Neural progenitor cell (in vitro differentiated cells): Measurements from ENCODE around the gene R3HDM2. TPM values are rescaled to one million over a fixed set of nuclear protein-coding genes. Genes with fewer than 3 reads are reported as not detected.
A peak's percentile ranks its signal among the peaks of the same experiment; 100 is the strongest.

Experiments used
- DNase-seq: peaks from one replicate; pipeline ENCODE4 v3.0.0-alpha.2; 2016; ENCODE audit warnings: low spot score
- H2AFZ ChIP-seq: fragments of 200-600 bp; sonication (generic); replicated peaks from 2 replicates; pipeline ENCODE4 v1.6.1; 2016; ENCODE audit warnings: antibody characterized with exemption
- H3F3A ChIP-seq: fragments of 200-600 bp; sonication (generic); 2 replicates; pipeline ENCODE4 v1.6.1; 2016; ENCODE audit warnings: antibody characterized with exemption, low read depth
- H3K27ac ChIP-seq: fragments of 200-600 bp; sonication (generic); 2 replicates; pipeline ENCODE4 v1.5.1; 2016; ENCODE audit warnings: mild to moderate bottlenecking
- H3K27me3 ChIP-seq: fragments of 200-600 bp; sonication (generic); 2 replicates; pipeline ENCODE4 v1.6.1; 2016; ENCODE audit warnings: mild to moderate bottlenecking, moderate library complexity
- H3K36me3 ChIP-seq: fragments of 200-600 bp; sonication (generic); 2 replicates; pipeline ENCODE4 v1.5.1; 2016
- H3K4me1 ChIP-seq: fragments of 200-600 bp; sonication (generic); 2 replicates; pipeline ENCODE4 v1.6.1; 2016; ENCODE audit warnings: mixed run types
- H3K4me2 ChIP-seq: fragments of 200-600 bp; sonication (generic); 2 replicates; pipeline ENCODE4 v1.6.1; 2016
- H3K4me3 ChIP-seq: fragments of 200-600 bp; sonication (generic); 2 replicates; pipeline ENCODE4 v1.5.1; 2016
- H3K79me2 ChIP-seq: fragments of 200-600 bp; sonication (generic); 2 replicates; pipeline ENCODE4 v1.6.1; 2016; ENCODE audit warnings: low read depth
- H3K9ac ChIP-seq: fragments of 200-600 bp; sonication (generic); 2 replicates; pipeline ENCODE4 v1.6.1; 2016
- H3K9me3 ChIP-seq: fragments of 200-600 bp; sonication (generic); 2 replicates; pipeline ENCODE4 v1.5.1; 2016; ENCODE audit warnings: low read depth
- H4K20me1 ChIP-seq: fragments of 200-600 bp; sonication (generic); 2 replicates; pipeline ENCODE4 v1.6.1; 2016; ENCODE audit warnings: low read depth
- H3K27ac Mint-ChIP-seq: 3 replicates; pipeline ENCODE4 v1.8.0; 2021; ENCODE audit warnings: mixed read lengths
- H3K27me3 Mint-ChIP-seq: 2 replicates; pipeline ENCODE4 v1.8.0; 2022; ENCODE audit warnings: low read depth, mild to moderate bottlenecking, inconsistent platforms, moderate library complexity, mixed read lengths; ENCODE audit not compliant: insufficient read depth
- H3K36me3 Mint-ChIP-seq: 3 replicates; pipeline ENCODE4 v1.8.0; 2021; ENCODE audit warnings: mixed read lengths
- H3K4me1 Mint-ChIP-seq: 3 replicates; pipeline ENCODE4 v1.8.0; 2021; ENCODE audit warnings: mixed read lengths
- H3K4me3 Mint-ChIP-seq: 3 replicates; pipeline ENCODE4 v1.8.0; 2021; ENCODE audit warnings: mild to moderate bottlenecking, moderate library complexity, mixed read lengths
- H3K9me3 Mint-ChIP-seq: 3 replicates; pipeline ENCODE4 v1.8.0; 2020; ENCODE audit warnings: mixed read lengths
- EZH2 ChIP-seq: fragments of 200-600 bp; sonication (generic); IDR thresholded peaks from 2 replicates; pipeline ENCODE4 v1.6.1; 2017; ENCODE audit warnings: antibody characterized with exemption, mild to moderate bottlenecking, moderate library complexity
- EZH2phosphoT487 ChIP-seq: fragments of 200-600 bp; sonication (generic); IDR thresholded peaks from 2 replicates; pipeline ENCODE4 v1.6.1; 2017; ENCODE audit warnings: antibody characterized with exemption
- total RNA-seq: library from RNA; depleted of rRNA; stranded (reverse); fragments of >200 nt; gene quantifications from 2 replicates; pipeline ENCODE4 v1.2.3, GENCODE V29; 2015; ENCODE audit warnings: low replicate concordance
- TF ChIP-seq, protein P1 (sequence below): fragments of 200-600 bp; sonication (generic); IDR thresholded peaks from 2 replicates; pipeline ENCODE4 v1.5.1; 2017; ENCODE audit warnings: antibody characterized with exemption, mild to moderate bottlenecking

R3HDM2 gene
- total RNA-seq, 1 donor from 2014 or later, result 40.0 TPM

DNA sequence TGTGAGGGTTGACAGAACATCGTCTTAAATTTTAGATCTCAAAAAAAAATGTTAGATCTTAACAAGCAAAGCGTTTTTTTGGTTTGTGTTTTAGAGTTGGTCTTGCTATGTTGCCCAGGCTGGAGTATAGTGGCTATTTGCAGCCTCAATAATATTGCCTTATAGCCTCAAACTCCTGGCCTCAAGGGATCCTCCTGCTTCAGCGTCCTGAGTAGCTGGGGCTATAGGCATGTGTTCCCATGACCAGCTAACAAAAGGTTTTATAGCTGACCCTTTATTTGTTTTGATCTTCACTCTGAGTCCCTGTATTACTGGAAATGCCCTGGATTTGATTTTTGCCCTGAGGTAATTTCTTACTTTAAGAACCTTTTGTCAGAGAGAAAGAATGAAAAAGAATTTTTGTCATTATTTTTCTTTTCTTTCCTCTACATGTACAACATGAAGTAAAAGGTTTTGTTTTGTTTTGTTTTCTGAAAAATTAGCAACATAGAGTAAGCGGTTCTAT is 9.0 kb upstream of the R3HDM2 start:
- Mint-ChIP-seq H3K27ac (no peak overlapping the region), H3K9me3 (peaks cover 7% of the 10 kb centered on the region), H3K4me3 (no peak overlapping the region), H3K27me3 (peaks cover 8% of the 10 kb centered on the region), H3K4me1 (no peaks in the 10 kb centered on the region), H3K36me3 (no peaks in the 10 kb centered on the region)
- H3K9ac ChIP-seq, result no peak overlapping the region
- no peak for DNase-seq
- H3K36me3 ChIP-seq, result no peaks in the 10 kb centered on the region
- H3K4me2 ChIP-seq, result no peak overlapping the region
- TF ChIP-seq EZH2 (no peak), EZH2phosphoT487 (no peak)
- TF ChIP-seq, protein P1, sequence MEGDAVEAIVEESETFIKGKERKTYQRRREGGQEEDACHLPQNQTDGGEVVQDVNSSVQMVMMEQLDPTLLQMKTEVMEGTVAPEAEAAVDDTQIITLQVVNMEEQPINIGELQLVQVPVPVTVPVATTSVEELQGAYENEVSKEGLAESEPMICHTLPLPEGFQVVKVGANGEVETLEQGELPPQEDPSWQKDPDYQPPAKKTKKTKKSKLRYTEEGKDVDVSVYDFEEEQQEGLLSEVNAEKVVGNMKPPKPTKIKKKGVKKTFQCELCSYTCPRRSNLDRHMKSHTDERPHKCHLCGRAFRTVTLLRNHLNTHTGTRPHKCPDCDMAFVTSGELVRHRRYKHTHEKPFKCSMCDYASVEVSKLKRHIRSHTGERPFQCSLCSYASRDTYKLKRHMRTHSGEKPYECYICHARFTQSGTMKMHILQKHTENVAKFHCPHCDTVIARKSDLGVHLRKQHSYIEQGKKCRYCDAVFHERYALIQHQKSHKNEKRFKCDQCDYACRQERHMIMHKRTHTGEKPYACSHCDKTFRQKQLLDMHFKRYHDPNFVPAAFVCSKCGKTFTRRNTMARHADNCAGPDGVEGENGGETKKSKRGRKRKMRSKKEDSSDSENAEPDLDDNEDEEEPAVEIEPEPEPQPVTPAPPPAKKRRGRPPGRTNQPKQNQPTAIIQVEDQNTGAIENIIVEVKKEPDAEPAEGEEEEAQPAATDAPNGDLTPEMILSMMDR, result no peak
- H3K79me2 ChIP-seq, result no peaks in the 10 kb centered on the region
- H3K9me3 ChIP-seq, result no peaks in the 10 kb centered on the region
- H4K20me1 ChIP-seq, result no peaks in the 10 kb centered on the region
- no peak overlapping the region for H2AFZ ChIP-seq
- no peaks in the 10 kb centered on the region for H3F3A ChIP-seq
- H3K4me3 ChIP-seq, result no peak overlapping the region
- no peak overlapping the region for H3K27ac ChIP-seq
- no peaks in the 10 kb centered on the region for H3K4me1 ChIP-seq
- H3K27me3 ChIP-seq, result no peaks in the 10 kb centered on the region

DNA sequence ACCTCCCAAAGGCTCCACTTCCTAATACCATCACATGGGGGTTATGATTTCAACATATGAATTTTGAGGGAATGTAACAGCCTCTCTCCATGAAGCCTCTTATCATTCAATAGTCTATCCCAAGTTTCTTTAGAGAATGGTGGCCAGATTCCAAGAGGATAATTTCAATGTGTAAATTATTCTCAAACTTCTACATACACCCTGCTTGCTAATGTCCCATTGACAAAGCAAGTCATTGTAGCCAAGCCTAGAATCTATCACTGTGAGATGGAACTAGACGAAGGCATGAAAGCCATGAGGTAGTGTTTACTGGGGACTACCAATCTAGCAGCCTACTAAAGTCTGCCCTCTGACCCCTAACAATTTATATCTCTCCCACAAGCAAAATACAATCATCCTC is 7.6 kb upstream of the R3HDM2 start:
- Mint-ChIP-seq H3K27me3 (peaks cover 4% of the 10 kb centered on the region), H3K9me3 (peaks cover 7% of the 10 kb centered on the region)
- no peaks in the 10 kb centered on the region for H3K9me3 ChIP-seq

DNA sequence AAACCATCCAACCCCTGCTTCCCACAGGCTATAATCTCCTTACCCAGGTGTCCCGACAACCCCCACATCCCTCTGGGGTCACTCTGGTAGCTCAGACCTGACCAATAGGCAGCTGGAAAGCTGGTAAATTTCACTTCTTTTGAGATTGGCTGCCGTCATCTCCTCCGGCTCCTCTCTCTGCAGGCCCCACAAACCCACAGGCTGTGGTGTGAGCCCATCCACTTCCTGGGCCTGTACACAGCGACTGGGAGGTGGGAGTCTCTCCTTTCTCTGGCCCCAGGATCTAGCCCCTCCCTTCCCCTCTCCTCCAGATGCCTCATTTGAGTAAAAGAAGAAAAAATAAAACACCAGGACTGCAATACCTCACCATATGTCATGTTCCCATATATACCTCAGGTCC is 4.5 kb upstream of the R3HDM2 start:
- H4K20me1 ChIP-seq, result no peaks in the 10 kb centered on the region
- Mint-ChIP-seq H3K4me3 (no peak overlapping the region), H3K27me3 (peaks cover 4% of the 10 kb centered on the region), H3K9me3 (no peaks in the 10 kb centered on the region), H3K4me1 (peaks cover 15% of the 10 kb centered on the region), H3K36me3 (no peaks in the 10 kb centered on the region), H3K27ac (peak overlapping the region; percentile 1)
- H3K36me3 ChIP-seq, result no peaks in the 10 kb centered on the region
- H3K27me3 ChIP-seq, result no peaks in the 10 kb centered on the region
- peaks cover 14% of the 10 kb centered on the region for H3F3A ChIP-seq
- H3K4me2 ChIP-seq, result no peak overlapping the region
- TF ChIP-seq EZH2 (no peak), EZH2phosphoT487 (no peak)
- TF ChIP-seq, protein P1, result no peak
- no peaks in the 10 kb centered on the region for H3K9me3 ChIP-seq
- H3K9ac ChIP-seq, result no peak overlapping the region
- H3K4me3 ChIP-seq, result no peak overlapping the region
- H3K79me2 ChIP-seq, result peaks cover 1% of the 10 kb centered on the region
- DNase-seq, result no peak
- peaks cover 5% of the 10 kb centered on the region for H3K4me1 ChIP-seq
- H3K27ac ChIP-seq, result no peak overlapping the region
- no peak overlapping the region for H2AFZ ChIP-seq

More for the DNA sequence above, 7.6 kb upstream of the R3HDM2 start:
- Histone ChIP-seq H3K4me2 (no peak overlapping the region), H3K36me3 (no peaks in the 10 kb centered on the region), H3K27ac (no peak overlapping the region), H3K4me1 (no peaks in the 10 kb centered on the region), H3F3A (no peaks in the 10 kb centered on the region), H3K79me2 (no peaks in the 10 kb centered on the region), H2AFZ (no peak overlapping the region), H3K9ac (no peak overlapping the region), H4K20me1 (no peaks in the 10 kb centered on the region), H3K27me3 (no peaks in the 10 kb centered on the region), H3K4me3 (no peak overlapping the region)
- TF ChIP-seq EZH2phosphoT487, result no peak
- no peak for TF ChIP-seq EZH2
- TF ChIP-seq, protein P1, result no peak
- Mint-ChIP-seq H3K4me3 (no peak overlapping the region), H3K4me1 (peaks cover 6% of the 10 kb centered on the region), H3K27ac (no peak overlapping the region), H3K36me3 (no peaks in the 10 kb centered on the region)
- no peak for DNase-seq
